SK-N-SH treated with all-trans-retinoic acid at 6 μM for 48 hours (cell line): ENCODE measurements around the gene SIGLEC9.

Source experiments
- BACH2 ChIP-seq: fragments of 250-450 bp; sonication (Bioruptor Pico); IDR thresholded peaks from 2 replicates; pipeline ENCODE4 v1.9.0; 2021; ENCODE audit warnings: mild to moderate bottlenecking, borderline replicate concordance
- CSDC2 ChIP-seq: fragments of 250-450 bp; sonication (Bioruptor Pico); IDR thresholded peaks from 2 replicates; pipeline ENCODE4 v1.5.0; 2020; ENCODE audit warnings: mild to moderate bottlenecking, moderate library complexity
- GLIS3 ChIP-seq: fragments of 250-450 bp; sonication (Bioruptor Pico); IDR thresholded peaks from 2 replicates; pipeline ENCODE4 v1.5.0; 2020; ENCODE audit warnings: mild to moderate bottlenecking, moderate library complexity
- ISL1 ChIP-seq: fragments of 250-450 bp; sonication (Bioruptor Pico); IDR thresholded peaks from 2 replicates; pipeline ENCODE4 v2.1.2; 2022; ENCODE audit warnings: mild to moderate bottlenecking, moderate library complexity
- OSR1 ChIP-seq: fragments of 250-450 bp; sonication (Bioruptor Pico); IDR thresholded peaks from 2 replicates; pipeline ENCODE4 v1.8.0; 2022; ENCODE audit warnings: moderate library complexity, mild to moderate bottlenecking, inconsistent platforms
- RARB ChIP-seq: fragments of 250-450 bp; sonication (Bioruptor Pico); IDR thresholded peaks from 2 replicates; pipeline ENCODE4 v1.8.0; 2021; ENCODE audit warnings: mild to moderate bottlenecking, moderate library complexity
- ZC3H10 ChIP-seq: fragments of 250-450 bp; sonication (Bioruptor Pico); IDR thresholded peaks from 2 replicates; pipeline ENCODE4 v1.5.1; 2021; ENCODE audit warnings: mild to moderate bottlenecking, moderate library complexity
- ZFP3 ChIP-seq: fragments of 250-450 bp; sonication (Bioruptor Pico); IDR thresholded peaks from 2 replicates; pipeline ENCODE4 v1.5.0; 2020; ENCODE audit warnings: mild to moderate bottlenecking, moderate library complexity
- ZNF565 ChIP-seq: fragments of 450-650 bp; formaldehyde crosslinking; conservative IDR thresholded peaks from 2 replicates; pipeline ENCODE4 v1.5.0; 2020; ENCODE audit warnings: low read depth, mild to moderate bottlenecking, moderate library complexity
- ZNF70 ChIP-seq: fragments of 450-650 bp; formaldehyde crosslinking; IDR thresholded peaks from 2 replicates; pipeline ENCODE4 v1.5.0; 2020; ENCODE audit warnings: mild to moderate bottlenecking, moderate library complexity
- TF ChIP-seq, protein P1 (sequence below): fragments of 250-450 bp; sonication (Bioruptor Pico); IDR thresholded peaks from 2 replicates; pipeline ENCODE4 v1.8.0; 2020; ENCODE audit warnings: mild to moderate bottlenecking, moderate library complexity, borderline replicate concordance
- TF ChIP-seq, protein P2 (sequence below): fragments of 250-450 bp; sonication (Bioruptor Pico); IDR thresholded peaks from 2 replicates; pipeline ENCODE4 v1.5.1; 2020; ENCODE audit warnings: low read depth, mild to moderate bottlenecking, moderate library complexity
- TF ChIP-seq, protein P3 (sequence below): fragments of 250-450 bp; sonication (Bioruptor Pico); IDR thresholded peaks from 2 replicates; pipeline ENCODE4 v1.5.0; 2020; ENCODE audit warnings: mild to moderate bottlenecking, moderate library complexity

DNA sequence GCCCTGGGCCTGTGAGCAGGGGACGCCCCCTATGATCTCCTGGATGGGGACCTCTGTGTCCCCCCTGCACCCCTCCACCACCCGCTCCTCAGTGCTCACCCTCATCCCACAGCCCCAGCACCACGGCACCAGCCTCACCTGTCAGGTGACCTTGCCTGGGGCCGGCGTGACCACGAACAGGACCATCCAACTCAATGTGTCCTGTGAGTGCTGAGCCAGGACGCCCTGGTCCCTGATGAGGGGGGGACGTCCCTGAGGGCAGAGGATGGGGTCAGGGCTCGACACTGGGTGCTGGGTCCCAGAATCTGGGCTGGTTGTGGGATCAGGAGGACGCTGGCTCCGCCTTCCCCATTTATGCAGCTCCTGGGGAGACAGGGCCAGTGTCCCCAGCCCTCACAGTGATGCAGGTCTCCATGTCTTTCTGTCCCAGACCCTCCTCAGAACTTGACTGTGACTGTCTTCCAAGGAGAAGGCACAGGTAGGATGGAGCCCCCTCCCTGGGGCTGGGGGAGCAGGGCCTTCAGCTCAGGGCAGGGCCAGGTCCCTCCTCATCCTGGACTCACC, 19.9 kb downstream of the SIGLEC9 start:
- TF ChIP-seq, protein P1, sequence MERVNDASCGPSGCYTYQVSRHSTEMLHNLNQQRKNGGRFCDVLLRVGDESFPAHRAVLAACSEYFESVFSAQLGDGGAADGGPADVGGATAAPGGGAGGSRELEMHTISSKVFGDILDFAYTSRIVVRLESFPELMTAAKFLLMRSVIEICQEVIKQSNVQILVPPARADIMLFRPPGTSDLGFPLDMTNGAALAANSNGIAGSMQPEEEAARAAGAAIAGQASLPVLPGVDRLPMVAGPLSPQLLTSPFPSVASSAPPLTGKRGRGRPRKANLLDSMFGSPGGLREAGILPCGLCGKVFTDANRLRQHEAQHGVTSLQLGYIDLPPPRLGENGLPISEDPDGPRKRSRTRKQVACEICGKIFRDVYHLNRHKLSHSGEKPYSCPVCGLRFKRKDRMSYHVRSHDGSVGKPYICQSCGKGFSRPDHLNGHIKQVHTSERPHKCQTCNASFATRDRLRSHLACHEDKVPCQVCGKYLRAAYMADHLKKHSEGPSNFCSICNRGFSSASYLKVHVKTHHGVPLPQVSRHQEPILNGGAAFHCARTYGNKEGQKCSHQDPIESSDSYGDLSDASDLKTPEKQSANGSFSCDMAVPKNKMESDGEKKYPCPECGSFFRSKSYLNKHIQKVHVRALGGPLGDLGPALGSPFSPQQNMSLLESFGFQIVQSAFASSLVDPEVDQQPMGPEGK (CRISPR knock-in tag) = no peak
- TF ChIP-seq BACH2 (no peak), OSR1 (CRISPR knock-in tag) (no peak), CSDC2 (CRISPR knock-in tag) (no peak), GLIS3 (CRISPR knock-in tag) (no peak), ZNF70 (CRISPR knock-in tag) (no peak), ISL1 (CRISPR knock-in tag) (no peak), ZFP3 (CRISPR knock-in tag) (no peak), RARB (CRISPR knock-in tag) (no peak), ZNF565 (no peak), ZC3H10 (CRISPR knock-in tag) (no peak)
- TF ChIP-seq, protein P2, sequence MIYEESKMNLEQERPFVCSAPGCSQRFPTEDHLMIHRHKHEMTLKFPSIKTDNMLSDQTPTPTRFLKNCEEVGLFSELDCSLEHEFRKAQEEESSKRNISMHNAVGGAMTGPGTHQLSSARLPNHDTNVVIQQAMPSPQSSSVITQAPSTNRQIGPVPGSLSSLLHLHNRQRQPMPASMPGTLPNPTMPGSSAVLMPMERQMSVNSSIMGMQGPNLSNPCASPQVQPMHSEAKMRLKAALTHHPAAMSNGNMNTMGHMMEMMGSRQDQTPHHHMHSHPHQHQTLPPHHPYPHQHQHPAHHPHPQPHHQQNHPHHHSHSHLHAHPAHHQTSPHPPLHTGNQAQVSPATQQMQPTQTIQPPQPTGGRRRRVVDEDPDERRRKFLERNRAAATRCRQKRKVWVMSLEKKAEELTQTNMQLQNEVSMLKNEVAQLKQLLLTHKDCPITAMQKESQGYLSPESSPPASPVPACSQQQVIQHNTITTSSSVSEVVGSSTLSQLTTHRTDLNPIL (CRISPR knock-in tag) = no peak
- TF ChIP-seq, protein P3, sequence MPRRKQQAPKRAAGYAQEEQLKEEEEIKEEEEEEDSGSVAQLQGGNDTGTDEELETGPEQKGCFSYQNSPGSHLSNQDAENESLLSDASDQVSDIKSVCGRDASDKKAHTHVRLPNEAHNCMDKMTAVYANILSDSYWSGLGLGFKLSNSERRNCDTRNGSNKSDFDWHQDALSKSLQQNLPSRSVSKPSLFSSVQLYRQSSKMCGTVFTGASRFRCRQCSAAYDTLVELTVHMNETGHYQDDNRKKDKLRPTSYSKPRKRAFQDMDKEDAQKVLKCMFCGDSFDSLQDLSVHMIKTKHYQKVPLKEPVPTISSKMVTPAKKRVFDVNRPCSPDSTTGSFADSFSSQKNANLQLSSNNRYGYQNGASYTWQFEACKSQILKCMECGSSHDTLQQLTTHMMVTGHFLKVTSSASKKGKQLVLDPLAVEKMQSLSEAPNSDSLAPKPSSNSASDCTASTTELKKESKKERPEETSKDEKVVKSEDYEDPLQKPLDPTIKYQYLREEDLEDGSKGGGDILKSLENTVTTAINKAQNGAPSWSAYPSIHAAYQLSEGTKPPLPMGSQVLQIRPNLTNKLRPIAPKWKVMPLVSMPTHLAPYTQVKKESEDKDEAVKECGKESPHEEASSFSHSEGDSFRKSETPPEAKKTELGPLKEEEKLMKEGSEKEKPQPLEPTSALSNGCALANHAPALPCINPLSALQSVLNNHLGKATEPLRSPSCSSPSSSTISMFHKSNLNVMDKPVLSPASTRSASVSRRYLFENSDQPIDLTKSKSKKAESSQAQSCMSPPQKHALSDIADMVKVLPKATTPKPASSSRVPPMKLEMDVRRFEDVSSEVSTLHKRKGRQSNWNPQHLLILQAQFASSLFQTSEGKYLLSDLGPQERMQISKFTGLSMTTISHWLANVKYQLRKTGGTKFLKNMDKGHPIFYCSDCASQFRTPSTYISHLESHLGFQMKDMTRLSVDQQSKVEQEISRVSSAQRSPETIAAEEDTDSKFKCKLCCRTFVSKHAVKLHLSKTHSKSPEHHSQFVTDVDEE (CRISPR knock-in tag) = no peak
